GM19438 (cell line): ENCODE measurements around the gene SIK2.

ENCODE experiments used
- ATAC-seq: cut with Tn5 transposase; IDR thresholded peaks from one replicate; pipeline ENCODE4 v1.9.1; 2021; ENCODE audit warnings: low read depth; ENCODE audit not compliant: unreplicated experiment

Gene SIK2

DNA sequence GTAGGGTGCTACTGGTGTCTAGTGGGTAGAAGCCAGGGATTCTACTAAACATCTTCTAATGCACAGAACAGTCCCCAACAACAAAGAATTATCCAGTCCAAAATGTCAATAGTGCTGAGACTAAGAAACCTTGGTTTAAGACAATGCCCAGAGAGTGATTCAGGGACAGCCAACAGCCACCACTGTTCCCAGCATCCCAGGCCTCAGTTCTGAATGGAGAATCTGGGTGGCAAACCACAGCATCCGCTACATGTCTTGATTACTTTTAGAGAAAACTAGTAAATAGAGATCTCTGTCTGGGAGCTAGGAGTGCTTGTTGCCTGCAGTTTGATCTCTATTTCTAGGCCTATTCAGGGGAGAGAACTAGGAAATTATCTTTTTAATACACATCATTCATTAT lies 20.9 kb upstream of the SIK2 start:
- ATAC-seq, result no peak

DNA sequence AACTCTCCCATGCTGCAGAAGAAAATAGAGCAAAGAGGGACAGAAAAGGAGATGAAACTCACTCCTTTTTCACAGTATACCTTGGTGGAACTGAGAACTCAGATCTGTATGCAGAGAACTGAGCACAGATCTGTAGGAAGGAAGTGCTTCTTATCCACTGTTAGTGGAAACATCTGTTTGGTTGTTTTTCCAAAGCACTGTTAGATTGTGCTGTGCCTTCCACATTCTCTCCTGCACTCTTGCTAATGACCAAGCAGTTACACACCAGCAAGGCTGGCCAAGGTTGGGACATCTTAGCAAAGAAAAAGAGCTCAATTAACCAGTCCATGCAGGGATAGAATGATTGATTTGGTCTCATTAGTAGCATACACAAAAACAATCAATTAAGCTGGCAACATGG lies 20.1 kb upstream of the SIK2 start:
- ATAC-seq, result no peak

DNA sequence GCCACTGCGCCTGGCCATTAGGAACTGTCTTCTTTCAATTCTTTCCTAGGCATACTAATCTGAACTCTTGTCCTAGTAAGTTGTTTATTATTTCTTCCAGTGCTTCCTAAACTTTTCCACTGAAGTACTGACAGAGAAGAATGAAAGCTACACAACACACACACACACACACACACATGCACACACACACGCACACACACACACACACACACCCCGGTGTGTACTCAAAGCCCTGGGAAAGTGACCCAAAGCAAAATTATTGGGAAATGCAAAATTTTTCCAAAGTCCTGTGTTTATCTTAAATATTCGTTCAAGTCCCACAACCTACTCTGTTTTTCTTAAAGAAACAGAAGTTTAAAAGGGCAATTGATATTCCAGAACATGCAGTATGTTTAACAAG lies 19.4 kb upstream of the SIK2 start:
- ATAC-seq, result no peak

DNA sequence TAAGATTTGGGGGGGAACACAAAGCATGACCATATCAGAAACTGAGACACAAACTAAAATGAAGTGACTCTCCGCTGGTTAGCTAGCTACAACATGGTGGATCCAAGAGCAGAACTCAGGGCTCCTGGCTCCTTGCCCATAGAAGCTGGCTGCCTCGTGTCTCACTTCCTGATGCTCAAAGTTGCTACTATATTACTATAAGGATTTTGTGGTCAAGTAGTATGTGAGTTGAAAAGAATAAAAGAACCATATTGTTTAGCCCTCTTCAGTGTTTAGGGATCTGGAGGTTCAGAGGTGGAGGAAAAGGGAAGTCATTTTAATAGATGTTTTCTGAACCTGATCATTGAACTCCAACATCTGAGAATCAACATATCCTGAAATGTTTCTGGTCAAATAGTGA lies 16.9 kb upstream of the SIK2 start:
- ATAC-seq, result no peak

DNA sequence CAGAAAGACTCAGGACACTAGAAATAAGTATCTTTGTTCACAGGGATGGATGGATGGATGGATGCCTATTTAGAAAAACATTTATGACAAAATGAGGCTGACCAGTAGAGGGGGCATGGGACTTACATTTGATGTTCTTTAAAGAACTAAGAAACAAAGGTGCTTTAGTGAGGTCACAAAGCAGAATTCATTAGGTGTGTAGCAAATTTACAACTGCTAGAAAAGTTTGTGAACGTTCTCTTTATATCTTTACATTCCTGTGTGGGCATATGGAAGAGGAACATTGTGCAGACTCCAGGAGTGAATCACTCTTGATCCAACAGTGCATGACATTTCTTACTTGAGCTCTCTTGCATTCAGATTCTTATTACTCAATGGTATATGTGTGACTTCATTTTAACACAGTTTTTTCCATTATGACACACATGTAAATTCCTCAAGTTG lies 15.8 kb upstream of the SIK2 start:
- ATAC-seq, result no peak

DNA sequence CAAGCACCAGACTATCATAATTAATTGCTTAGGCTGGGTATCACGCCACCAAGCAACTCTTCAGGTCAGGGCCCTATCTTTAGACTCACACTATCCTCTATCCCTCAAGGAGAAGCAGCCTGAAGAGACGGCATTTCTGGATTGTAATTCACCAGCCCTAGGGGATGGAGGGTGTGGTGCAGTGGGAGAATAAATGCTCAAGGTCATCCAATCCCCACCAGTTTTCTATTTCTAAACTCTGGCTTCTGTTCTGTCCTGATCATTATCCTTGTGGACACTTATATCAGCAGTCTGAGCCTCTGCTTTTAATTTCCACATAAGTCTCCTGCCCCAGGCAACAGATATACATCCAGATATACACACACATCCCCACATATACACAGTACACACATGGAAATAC lies 13.1 kb upstream of the SIK2 start:
- ATAC-seq, result no peak

DNA sequence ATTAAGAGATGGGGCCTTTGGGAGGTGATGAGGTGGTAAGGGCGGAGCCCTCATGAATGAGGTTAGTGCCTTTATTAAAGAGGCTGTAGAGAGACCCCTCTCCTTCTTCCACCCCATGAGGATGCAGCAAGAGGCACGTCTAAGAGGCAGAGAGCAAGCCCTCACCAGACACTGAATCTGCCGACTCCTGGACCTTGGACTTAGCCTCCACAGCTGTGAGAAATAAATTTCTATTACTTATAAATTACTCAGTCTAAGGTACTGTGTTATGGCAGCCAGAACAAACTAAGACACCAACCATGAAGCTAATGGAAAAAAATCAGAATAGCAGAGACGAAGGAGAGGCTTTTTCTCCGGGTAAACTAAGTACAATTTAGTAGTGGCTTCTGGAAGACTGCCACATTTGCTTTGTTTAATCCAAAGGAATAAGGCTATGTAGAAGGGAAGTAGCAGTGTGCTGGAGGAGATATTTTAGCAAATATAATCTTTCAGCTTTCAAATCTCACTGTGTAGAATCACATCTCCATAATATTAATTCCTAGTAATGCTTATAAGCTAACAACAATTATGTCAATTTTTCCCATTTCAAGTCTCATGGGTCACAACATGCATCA lies 12.3 kb upstream of the SIK2 start:
- ATAC-seq, result no peak

DNA sequence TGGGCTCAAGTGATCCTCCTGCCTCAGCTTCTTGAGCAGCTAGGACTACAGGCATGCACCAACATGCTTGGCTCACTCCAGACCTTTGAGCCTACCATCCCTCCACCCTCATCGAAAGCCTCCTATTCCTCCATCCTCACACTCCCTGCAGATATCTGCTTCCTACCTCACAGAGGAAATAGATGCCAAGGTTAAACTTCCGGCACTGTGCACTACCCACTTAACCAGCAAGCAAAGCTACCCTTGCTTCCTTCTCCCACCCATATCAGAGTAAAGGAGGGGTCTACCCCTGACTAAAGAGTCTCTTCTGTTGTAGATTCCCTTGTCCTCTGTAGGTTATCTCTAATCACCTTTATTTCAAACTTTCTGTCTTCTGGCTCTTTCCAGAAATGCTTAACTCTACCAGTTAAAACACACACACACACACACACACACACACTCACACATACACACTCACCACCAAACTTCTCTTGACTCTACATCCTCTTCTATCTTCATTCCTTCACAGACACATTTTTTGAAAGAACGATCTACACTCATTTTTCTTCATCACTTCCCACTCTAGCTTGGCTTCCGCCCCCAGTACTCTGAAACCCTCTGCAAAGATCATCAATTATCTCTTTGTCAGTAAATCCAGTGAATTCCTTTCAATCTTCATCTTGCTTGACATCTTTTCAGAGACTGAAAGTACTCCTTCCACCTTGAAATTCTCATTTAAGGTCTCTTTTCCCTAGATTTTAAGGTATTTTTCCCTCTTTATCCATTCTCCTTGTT lies 10.9 kb upstream of the SIK2 start:
- no peak for ATAC-seq

DNA sequence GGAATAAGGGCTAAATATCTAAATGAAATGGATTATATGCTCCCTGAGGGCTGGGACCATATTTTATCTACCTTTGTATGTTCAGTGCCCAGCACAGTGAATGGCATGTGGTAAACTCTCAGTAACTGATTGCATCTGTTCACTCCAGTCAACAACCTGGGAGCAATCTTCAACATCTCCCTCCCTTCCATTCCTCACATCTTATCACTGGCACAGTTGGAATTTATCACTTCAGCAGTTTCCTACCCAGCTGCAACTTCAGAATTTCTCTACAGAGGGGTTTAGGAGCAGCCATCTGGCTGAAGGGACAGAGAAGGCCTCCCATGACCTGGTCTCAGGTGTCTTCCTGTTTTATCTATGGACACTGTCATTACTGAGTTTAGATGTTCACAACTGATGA lies 9.8 kb upstream of the SIK2 start:
- no peak for ATAC-seq

DNA sequence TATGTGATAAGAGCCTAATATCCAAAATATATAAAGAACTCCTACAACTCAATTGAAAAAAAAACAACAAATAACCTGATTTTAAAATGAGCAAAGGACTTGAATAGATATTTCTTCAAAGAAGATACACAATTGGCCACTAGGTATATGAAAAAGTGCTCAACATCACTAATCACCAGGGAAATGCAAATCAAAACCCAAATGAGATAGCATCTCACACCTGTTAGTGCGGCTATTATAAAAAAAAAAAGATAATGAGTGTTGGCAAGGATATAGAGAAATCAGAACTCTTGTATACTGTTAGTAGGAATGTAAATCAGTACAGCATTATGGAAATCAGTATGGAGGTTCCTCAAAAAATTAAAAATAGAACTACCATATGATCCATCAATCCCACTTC lies 5.9 kb upstream of the SIK2 start:
- no peak for ATAC-seq

DNA sequence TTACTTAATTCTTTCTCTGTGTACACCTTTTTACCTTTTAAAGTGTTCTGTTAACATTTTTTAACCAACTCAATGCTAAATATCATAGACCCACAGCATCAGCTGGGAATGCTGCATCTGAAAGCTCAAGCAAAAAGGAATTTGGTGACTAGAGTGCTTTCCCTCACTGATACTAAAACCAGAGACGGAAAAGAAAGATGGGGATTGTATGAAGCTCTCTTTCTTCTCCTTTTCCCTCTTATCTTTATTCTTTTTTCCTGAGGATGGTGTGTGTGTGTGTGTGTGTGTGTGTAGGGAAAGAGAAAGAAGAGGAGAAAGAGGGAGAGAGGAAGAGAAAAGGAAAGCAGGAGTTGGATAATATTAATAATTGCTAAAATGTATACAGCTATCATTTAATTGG lies 4.1 kb upstream of the SIK2 start:
- no peak for ATAC-seq

DNA sequence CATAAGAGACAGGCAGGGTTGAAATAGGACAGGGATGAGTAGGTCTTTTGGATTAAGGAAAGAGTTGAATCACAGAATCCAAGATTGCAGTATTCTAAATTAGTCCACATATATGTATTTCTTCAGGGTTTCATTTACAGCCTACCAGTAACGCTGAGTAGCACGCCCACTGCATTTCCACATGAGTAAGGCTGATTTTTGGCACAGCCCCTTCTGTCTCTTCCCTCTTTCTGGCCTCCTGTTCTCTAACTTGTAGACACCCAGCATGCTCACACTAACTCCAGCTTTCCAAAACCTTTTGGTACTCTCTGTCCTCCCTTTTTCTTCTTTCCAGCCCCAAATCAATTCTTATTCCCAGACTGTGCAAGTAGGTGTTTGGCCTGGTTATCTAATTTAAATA lies 3.7 kb upstream of the SIK2 start:
- no peak for ATAC-seq

DNA sequence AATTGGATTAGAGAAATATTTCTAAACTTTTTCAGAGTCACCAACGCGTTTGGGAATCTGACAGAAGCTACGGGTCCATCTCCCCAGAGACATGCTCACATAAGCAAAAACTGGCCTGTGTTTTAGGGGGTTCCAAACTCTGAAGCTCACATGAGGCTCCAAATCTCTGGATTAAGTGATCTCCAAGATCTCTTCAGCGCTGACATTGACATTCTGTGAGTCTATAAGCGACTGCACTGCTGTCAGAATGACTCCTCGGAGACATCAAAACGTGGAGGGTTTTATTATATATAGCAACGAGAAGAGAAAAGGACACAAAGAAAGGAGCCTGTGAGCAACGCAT lies 642 bp upstream of the SIK2 start:
- no peak for ATAC-seq

DNA sequence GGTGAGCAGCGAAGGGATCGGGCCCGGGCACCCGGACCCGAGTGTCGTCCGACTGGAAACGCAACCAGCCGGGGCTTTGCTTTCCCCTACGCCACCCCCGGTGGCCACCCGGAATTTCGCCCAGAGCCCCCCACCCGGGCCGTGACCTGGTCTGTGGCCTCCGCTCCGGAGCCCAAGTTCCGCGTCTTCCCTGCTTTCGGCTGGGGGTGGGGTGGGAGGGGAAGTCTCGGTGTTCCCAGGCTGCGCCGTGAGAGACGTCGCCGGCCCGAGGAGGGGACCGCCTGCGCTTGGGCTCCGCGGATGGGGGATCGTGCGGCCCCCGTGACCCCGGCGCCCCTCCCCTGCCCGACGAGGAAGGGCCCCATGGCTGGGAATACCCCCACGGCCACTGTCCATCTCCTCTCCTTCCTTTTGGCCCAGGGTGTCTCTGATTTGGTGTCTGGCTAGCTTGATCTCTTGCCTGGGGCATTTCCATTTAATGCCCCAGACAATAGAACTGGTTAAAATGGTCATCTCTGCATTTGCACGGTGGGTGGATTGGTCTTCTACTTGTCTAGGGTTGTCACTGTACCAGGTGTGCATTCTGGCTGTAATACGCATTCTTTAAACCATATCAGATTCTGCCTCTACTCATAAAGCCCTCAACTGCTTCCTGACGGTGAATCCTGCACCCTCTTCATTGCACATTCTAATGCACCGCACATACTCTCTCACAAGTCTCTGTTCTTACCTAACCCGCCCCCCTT lies 789 bp downstream of the SIK2 start:
- ATAC-seq, result peak; percentile 3

DNA sequence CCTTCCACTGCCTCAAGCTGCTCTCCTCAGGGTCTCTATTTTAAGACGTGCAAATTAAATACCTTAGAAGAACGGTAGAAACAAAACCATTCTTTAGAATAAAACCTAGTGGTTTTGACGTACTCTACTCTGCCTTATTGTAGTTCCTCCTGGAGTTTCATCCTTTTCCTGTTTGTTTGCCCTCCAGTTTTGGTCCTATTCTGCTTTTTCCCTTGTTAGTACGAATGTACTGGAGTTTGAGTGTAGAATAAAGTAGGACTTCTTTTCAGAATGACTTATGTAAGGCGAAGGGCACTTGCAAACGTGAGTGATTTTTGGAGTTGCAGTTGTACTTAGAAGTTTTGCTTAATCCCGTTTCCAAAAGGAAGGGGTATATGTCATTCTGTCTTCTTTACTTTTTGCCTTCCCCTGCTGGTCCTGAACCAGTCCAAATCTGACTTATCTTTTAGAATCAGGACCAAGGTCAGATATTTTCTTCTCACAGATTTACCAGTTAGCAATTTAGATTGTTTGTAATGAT lies 1.4 kb downstream of the SIK2 start:
- ATAC-seq, result no peak

DNA sequence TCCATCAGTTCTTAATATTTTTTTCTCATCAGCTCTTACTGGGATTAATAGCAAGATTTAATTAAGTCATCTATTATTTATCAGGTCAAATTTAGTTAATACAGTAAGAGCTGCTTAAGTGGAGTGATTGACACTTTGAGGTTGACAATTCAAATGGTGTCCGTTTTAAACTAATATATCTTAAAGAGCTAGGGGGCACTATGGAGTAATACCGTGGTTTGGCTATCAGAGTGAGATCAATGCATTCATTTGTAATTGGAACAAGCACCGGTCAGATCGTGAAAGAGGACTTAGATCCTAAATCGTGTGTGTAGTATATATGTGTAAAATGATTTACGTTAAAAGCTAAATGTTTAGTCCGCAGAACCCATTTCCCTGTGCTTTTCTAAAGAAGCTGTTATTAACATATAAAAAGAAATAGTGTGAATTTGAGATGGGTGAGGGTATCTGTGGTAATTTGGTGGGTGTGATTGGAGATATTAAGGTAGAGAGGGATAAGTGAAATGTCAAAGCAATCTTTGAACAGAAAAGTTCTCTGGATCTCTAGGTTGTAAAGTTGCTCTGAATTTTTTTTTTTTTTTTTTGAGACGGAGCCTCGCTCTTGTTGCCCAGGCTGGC lies 2.3 kb downstream of the SIK2 start:
- ATAC-seq, result no peak

DNA sequence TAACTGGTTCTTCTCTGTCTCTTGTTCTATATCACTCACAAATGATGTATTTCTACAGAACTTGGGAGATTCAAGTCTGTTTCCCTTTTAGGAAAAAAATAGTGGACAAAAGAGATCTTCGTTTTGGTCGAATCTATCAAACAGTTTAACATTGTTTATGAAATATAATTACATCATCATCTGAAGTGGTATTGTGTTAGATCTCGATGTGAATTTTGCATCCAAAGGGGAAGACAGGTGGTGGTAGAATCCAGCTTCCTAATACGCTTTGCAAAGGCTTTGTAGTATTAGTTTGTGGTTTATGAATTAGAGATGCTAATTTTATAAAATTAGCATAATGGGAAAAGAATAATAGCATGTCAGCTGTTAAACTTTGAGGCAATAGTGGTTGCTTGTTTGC lies 3.4 kb downstream of the SIK2 start:
- ATAC-seq, result no peak

DNA sequence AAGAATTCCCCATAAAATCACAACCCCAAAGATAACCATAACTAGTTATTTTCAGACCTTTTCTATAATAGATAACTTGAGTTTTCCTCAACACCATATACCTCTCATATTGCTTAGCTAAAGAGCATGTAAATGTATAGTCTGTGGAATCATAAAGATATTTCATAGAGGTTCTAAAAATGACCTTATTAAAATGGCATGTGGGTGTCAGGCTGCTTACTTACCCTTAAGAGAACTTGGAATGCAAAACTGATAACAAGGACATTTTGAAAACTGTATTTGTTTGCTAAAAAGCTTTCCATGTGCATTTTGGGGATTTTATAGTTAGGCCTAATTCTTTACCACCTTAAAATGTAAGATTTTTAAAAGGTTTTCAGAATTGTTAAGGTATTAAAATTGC lies 4.7 kb downstream of the SIK2 start:
- no peak for ATAC-seq

DNA sequence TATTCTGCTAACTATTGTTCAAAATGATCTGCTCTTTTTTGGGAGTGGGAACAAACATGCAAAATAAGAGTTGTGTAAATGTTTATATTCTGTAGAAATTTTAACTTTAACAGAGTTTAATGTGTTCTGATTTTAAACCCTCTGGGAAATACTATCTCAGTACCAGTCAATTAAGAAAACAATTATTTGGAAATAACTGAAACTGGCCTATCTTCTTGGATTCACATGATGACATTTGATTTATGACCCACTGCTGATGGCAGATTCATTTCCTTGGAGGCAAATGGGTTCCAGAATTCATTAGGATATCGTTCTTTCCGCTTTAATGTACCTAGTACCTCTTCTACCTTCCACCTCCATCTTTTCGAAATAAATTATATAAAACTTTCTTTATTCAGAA lies 5.5 kb downstream of the SIK2 start:
- no peak for ATAC-seq

DNA sequence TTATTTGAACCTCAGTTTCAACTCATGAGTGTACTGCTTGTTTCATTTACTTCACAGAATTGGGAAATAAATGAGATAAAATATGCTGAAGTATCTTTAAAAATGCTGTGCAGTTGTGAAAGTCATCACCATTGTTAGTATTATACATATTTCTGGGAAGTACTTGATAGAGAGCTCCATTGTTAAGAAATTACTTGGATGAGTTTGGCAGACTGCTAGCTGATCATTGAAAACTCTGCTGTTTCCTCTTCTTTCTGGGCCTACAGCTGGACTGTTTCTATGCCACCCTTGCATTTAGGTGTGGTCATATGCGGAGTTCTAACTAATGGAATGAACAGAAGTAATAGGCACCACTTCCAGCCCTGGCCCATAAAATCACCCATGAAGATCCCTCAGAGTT lies 10.0 kb downstream of the SIK2 start:
- ATAC-seq, result no peak

DNA sequence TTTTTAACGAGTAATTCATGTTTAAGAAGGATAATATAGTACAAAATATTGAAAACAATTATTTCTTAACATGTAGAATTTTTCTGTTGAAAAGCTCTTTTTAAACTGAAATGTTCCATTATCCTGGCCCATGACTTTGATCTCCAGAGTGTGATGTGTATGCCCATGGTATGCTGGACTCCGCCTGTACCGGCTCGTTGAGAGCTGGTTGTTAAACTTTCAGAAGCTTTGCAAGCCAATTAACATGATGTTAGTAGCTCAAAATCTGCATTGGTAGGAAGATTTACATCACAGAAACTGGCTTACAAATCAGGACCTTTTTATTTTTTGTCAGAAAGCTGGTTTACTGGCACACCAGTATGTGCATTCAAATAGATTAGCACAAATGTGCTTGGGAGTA lies 15.0 kb downstream of the SIK2 start:
- ATAC-seq, result no peak
